Right atrium auricular region (tissue), 2 donors: ENCODE data around the gene TST. TPM values are rescaled to one million over a fixed set of nuclear protein-coding genes. Genes with fewer than 3 reads are reported as not detected.

Source experiments
- DNase-seq: peaks from one replicate; pipeline ENCODE4 v3.0.0-alpha.2; 2019; ENCODE audit warnings: low spot score
- H3K27ac ChIP-seq, 2 donors: fragments of 200-600 bp; sonication (generic); 1 replicate in 1 of 2; 2 replicates in 1 of 2; pipeline ENCODE4 v1.5.1; 2016 to 2019
- H3K27me3 ChIP-seq, 2 donors: fragments of 200-600 bp; sonication (generic); one replicate each; pipeline versions ENCODE4 v1.5.1 to v1.6.0; 2017 to 2019
- H3K36me3 ChIP-seq: fragments of 200-600 bp; sonication (generic); one replicate; pipeline ENCODE4 v1.5.1; 2016
- H3K4me1 ChIP-seq, 2 donors: fragments of 200-600 bp; sonication (generic); one replicate each; pipeline versions ENCODE4 v1.5.1 to v1.6.0; 2017 to 2019
- H3K4me3 ChIP-seq, 2 donors: fragments of 200-600 bp; sonication (generic); 1 replicate in 1 of 2; 2 replicates in 1 of 2; pipeline ENCODE4 v1.5.1; 2017 to 2019; ENCODE audit warnings: mild to moderate bottlenecking in 1 of 2, moderate library complexity in 1 of 2
- H3K9me3 ChIP-seq, 2 donors: fragments of 200-600 bp; sonication (generic); one replicate each; pipeline ENCODE4 v1.5.1; 2019
- total RNA-seq, 2 donors: library from RNA; depleted of rRNA; stranded (reverse); fragments of >200 nt; gene quantifications; one replicate each; pipeline ENCODE4 v1.1.0, GENCODE V29; 2016
- TF ChIP-seq, protein P1 (sequence below), 2 donors: fragments of 200-600 bp; sonication (generic); IDR thresholded peaks; one replicate each; pipeline ENCODE4 v1.5.1; 2019; ENCODE audit warnings: antibody characterized with exemption in 2 of 2

Gene TST
- total RNA-seq, 2 donors from 2014 or later = 55.0 to 82.1 TPM

DNA sequence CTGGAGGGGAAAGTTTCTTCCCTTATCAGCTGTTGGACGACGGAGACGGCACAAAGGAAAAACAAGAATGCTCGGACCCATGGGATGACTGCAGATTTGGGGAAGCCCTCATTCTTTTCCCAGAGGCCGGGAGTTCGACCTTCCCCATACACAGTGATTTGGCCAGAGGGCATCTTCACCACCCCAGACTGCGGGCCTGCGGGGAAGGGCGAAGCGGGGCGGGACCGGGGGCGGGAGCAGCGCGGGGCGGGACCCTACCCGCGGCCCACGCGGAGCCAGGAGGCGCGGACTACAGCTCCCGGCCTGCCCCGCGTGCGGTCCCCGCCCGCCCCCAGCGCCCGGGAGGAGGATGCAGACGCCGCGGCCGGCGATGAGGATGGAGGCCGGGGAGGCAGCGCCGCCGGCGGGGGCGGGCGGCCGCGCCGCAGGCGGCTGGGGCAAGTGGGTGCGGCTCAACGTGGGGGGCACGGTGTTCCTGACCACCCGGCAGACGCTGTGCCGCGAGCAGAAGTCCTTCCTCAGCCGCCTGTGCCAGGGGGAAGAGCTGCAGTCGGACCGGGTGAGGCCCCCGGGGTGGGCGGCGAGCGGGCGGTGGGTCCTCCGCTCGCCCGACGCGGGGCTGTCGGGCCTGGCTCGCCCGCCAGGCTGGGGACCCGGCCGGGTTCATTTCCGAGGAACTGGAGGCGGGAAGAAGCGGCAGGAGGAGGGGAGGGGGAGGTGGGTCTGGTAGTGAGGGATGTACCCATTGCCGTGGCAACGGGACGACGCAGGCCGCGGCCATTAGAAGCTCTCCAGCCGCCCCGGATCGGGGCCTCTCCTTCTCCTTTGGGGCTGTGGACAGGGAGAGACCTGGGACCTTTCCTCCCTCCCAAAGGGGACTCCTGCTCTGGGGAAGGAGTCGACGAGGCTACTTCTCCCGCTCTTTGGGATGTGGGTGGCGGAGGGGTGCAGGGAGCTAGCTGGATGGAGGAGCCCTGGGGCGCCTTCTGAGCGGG is 32.4 kb upstream of the TST start, which contains the start of gene KCTD17:
TSS of gene KCTD17 (plus strand) at position 352 of the 995 bp plus-strand sequence. CDS start at position 371, 19 bp downstream.
- TF ChIP-seq, protein P1, sequence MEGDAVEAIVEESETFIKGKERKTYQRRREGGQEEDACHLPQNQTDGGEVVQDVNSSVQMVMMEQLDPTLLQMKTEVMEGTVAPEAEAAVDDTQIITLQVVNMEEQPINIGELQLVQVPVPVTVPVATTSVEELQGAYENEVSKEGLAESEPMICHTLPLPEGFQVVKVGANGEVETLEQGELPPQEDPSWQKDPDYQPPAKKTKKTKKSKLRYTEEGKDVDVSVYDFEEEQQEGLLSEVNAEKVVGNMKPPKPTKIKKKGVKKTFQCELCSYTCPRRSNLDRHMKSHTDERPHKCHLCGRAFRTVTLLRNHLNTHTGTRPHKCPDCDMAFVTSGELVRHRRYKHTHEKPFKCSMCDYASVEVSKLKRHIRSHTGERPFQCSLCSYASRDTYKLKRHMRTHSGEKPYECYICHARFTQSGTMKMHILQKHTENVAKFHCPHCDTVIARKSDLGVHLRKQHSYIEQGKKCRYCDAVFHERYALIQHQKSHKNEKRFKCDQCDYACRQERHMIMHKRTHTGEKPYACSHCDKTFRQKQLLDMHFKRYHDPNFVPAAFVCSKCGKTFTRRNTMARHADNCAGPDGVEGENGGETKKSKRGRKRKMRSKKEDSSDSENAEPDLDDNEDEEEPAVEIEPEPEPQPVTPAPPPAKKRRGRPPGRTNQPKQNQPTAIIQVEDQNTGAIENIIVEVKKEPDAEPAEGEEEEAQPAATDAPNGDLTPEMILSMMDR (IDR thresholded peaks at IDR 0.05) = peak in 1 of 2 donors; percentile 31
- Histone ChIP-seq H3K4me1 (peaks cover 0 to 32% of the 10 kb centered on the region in 2 donors), H3K27me3 (no peaks in the 10 kb centered on the region), H3K36me3 (peaks cover 22% of the 10 kb centered on the region), H3K27ac (peak within 1 kb of the TSS; percentile 75 to 80), H3K4me3 (peak within 1 kb of the TSS; percentile 62 to 90), H3K9me3 (no peaks in the 10 kb centered on the region)
- peak; percentile 75 for DNase-seq

DNA sequence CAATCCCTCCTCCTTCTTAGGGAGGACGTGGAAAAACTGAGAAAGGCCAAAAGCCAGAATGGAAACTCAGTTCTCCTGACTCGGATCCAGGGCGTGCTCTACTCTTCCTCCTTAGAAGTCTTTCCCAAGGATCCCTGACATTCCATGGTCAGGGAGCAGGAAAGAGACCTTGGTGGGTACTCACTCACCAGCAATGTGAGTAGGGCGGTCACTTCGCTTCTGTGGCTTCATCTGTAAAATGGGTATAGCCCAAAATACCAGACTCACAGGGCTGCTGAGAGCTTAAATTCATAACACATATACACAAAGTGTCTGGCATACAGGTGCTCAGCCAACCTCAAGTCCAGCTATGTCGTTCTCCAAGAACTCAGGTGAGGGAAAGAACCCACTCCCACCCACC is 31.7 kb upstream of the TST start:
- Histone ChIP-seq H3K27me3 (no peaks in the 10 kb centered on the region), H3K9me3 (no peaks in the 10 kb centered on the region), H3K36me3 (peaks cover 15% of the 10 kb centered on the region), H3K4me1 (peaks cover 0 to 32% of the 10 kb centered on the region in 2 donors), H3K27ac (peak overlapping the region in 1 of 2 donors; percentile 6), H3K4me3 (peak overlapping the region; percentile 62 to 90)
- no peak for DNase-seq
- TF ChIP-seq, protein P1 (IDR thresholded peaks at IDR 0.05) = no peak

DNA sequence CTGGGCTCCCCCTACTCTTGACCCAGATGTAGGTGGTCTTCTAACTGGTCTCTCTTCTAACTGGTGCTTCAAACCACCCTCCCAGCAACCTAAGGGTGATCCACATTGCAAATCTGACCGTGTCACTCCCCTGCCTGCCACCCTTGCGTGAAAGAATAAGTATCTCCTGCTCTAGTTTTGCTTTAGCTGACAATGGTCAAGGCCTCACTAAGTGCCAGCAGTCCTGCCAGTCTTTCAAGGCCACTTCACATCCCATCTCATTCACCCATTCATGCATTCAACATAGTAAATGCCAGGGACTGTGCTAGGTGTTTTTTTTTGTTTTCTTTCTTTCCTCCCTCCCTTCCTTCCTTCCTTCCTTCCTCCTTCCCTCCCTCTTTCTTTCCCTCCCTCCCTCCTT is 30.0 kb upstream of the TST start:
- Histone ChIP-seq H3K4me1 (peaks cover 0 to 31% of the 10 kb centered on the region in 2 donors), H3K4me3 (no peak overlapping the region), H3K27ac (no peak overlapping the region), H3K27me3 (no peaks in the 10 kb centered on the region), H3K36me3 (no peaks in the 10 kb centered on the region), H3K9me3 (no peaks in the 10 kb centered on the region)
- no peak for DNase-seq
- TF ChIP-seq, protein P1 (IDR thresholded peaks at IDR 0.05) = no peak

DNA sequence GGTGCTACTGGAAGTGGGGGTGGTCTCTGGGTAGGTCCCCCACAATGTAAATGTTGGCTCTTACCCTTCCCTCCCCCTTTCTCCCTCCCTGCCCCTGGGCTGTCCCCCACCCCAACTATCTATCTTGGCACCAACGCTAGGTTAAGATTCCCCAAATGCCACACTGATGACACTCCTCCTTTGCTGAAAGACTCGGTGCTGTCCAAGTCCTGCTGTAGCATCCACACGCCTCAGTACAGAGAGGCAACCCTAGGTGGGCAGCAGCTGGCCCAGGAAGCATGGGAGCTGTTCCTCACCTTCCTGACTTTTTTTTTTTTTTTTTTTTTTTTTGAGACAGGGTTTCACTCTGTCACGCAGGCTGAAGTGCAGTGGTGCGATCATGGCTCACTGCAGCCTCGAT is 28.9 kb upstream of the TST start:
- DNase-seq = no peak
- Histone ChIP-seq H3K4me1 (peaks cover 0 to 20% of the 10 kb centered on the region in 2 donors), H3K4me3 (no peak overlapping the region), H3K27me3 (no peaks in the 10 kb centered on the region), H3K36me3 (no peaks in the 10 kb centered on the region), H3K27ac (no peak overlapping the region), H3K9me3 (no peaks in the 10 kb centered on the region)
- TF ChIP-seq, protein P1 (IDR thresholded peaks at IDR 0.05) = no peak

DNA sequence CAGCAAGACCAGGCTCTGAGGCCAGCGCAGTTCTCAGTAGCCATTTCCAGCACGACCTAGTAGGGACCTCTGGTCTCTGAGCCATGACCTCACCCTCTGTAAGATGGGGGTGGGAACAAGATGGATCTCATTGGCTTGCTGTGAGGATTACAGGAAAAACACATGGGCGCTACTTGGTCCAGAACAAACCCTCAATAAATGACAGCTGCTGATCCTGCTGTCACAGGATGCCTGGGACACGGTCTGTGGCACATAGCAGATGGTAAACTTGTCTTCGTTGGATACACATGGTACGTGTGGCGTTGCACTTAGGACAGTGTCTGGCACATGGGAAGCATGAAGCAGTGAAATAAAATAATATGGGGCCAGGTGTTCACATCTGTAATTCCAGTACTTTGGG is 27.8 kb upstream of the TST start:
- Histone ChIP-seq H3K36me3 (no peaks in the 10 kb centered on the region), H3K9me3 (no peaks in the 10 kb centered on the region), H3K4me1 (peaks cover 0 to 9% of the 10 kb centered on the region in 2 donors), H3K27me3 (no peaks in the 10 kb centered on the region), H3K27ac (no peak overlapping the region), H3K4me3 (no peak overlapping the region)
- no peak for DNase-seq
- TF ChIP-seq, protein P1 (IDR thresholded peaks at IDR 0.05) = no peak
